ENCODE results near the gene ERMN.

GRCh38 chr2:157337978-157338377 is 12.4 kb upstream of the ERMN start:
- TF ChIP-seq POLR2AphosphoS5 (IDR thresholded peaks at IDR 0.05; ENCODE audit: low read depth, low read length) (no peak), REST (IDR thresholded peaks at IDR 0.05; ENCODE audit: insufficient read depth in 1 of 2, low read depth in 2 of 2, low read length in 2 of 2) (no peak), FOXP2 (optimal IDR thresholded peaks at IDR 0.05; ENCODE audit: borderline replicate concordance, extremely low read depth, extremely low read length, insufficient read depth) (no peak), SIN3A (IDR thresholded peaks at IDR 0.05; ENCODE audit: borderline replicate concordance, insufficient read depth, low read length) (no peak), TAF1 (IDR thresholded peaks at IDR 0.05; ENCODE audit: borderline replicate concordance, insufficient read depth, low read length) (no peak)
